Measurements from ENCODE around the gene S1PR5.

Gene S1PR5

DNA sequence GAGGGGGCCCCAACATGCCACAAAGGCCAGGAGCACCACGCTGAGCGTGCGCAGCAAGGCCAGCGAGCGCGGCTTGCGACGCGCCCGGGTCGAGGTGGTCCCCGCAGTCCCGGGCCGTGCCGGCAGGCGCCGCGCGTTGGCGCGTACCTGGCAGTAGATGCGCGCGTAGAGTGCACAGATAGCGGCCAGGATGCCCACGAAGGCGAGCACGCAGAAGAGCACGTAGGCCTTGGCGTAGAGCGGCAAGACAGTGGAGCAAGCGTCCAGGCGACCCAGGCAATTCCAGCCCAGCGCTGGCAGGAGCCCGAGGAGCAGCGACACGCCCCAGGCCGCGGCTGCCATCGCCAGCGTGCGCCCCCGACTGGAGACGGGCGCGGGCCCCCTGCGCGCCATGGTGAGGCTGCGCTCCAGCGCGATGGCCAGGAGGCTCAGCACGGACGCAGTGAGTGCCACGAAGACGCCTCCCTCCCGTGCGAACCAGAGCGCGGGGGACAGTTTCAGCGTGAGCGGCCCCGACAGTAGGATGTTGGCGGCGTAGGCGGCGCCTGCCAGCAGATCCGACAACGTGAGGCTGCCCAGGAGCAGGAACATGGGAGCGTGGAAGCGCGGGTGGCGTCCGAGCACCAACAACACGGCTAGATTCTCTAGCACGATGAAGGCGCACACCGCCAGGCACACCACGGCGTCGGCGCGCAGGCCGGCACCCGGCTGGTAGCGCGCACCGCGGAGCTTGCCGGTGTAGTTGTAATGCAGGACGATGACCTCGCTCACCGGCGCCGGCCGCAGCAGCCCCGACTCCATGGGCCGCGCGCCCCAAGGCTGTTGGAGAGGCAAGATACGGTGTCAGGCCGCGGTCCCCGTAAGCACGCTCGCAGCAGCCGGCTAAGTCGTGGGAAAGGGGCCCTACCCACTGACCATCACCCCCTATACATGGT lies 2.8 kb downstream of the S1PR5 start:
- peak; percentile 15 for DNase-seq (ENCODE audit: low read depth)

DNA sequence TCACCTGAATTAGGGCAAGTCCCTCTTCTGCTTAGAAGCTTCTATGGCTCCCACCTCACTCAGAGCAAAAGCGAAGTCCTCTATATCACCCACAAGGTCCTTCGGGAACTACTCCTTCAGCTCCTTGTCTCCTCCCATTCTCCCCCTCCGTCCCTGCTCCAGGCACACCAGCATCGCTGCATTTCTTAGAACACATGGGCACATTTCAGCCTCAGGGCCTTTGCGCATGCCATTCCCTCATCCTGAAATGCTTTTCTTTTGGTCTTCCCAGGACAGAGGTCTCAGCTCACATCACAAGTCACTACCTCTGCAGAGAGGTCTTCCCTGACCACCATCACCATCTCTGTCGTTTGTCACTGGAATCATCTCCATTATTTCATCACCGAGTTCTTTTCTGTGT lies 4.0 kb downstream of the S1PR5 start:
- no peak for DNase-seq (ENCODE audit: low read depth)

DNA sequence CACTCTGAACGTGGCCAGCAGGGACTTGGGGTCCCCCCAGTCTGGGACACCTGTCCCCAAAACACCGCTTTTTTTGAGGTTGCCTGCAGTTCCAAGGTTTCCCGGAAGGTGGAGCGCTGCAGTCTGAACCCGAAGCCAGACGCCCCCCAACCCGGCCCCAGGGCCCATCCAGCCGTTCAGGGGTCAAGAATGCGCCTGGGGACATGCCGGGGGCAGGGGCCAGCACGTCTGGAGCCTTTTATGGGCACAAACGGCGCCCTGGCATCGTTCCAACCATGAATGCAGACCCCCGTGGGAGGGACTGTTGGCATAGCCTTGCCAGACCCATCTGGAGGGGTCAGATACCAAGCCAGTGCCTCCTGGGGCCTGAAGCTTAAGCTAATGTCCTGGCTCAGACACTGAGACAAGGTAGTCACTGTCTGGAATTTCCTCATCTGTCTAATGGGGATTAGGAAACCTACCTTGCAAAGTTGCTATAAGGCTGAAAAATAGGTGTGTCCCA lies 6.9 kb downstream of the S1PR5 start:
- peak; percentile 18 for DNase-seq (ENCODE audit: low read depth)

DNA sequence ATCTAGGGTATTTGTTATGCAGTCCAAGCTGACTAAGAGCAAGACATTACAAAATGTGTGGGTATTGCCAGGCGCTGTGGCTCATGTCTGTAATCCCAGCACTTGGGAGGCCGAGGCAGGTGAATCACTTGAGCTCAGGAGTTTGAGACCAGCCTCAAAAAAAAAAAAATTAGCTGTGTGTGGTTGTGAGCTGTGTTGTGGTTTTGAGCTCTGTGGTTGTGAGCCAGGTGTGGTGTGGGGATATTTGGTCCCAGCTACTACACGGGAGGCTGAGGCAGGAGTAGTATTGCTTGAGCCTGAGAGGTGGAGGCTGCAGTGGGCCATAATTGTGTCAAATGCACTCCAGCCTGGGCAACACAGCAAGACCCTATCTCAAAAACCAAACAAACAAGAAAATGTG lies 8.5 kb downstream of the S1PR5 start:
- DNase-seq (ENCODE audit: low read depth) = no peak

DNA sequence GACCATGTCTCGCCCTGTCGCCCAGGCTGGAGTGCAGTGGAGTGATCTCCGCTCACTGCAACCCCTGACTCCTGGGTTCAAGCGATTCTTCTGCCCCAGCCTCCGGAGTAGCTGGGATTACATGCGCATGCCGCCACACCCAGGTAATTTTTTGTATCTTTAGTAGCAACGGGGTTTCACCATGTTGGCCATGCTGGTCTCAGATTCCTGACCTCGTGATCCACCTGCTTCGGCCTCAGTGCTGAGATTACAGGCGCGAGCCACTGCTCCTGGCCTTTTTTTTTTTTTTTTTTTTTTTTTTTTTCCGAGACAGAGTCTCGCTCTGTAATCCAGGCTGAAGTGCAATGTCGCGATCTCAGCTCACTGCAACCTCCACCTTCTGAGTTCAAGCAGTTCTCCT lies 9.2 kb downstream of the S1PR5 start:
- DNase-seq (ENCODE audit: low read depth) = no peak

- DNase-seq (ENCODE audit: low read depth) = peak; percentile 59
Observed at GRCh38 chr19:10505583-10506229, 11.5 kb downstream of the S1PR5 start.

DNA sequence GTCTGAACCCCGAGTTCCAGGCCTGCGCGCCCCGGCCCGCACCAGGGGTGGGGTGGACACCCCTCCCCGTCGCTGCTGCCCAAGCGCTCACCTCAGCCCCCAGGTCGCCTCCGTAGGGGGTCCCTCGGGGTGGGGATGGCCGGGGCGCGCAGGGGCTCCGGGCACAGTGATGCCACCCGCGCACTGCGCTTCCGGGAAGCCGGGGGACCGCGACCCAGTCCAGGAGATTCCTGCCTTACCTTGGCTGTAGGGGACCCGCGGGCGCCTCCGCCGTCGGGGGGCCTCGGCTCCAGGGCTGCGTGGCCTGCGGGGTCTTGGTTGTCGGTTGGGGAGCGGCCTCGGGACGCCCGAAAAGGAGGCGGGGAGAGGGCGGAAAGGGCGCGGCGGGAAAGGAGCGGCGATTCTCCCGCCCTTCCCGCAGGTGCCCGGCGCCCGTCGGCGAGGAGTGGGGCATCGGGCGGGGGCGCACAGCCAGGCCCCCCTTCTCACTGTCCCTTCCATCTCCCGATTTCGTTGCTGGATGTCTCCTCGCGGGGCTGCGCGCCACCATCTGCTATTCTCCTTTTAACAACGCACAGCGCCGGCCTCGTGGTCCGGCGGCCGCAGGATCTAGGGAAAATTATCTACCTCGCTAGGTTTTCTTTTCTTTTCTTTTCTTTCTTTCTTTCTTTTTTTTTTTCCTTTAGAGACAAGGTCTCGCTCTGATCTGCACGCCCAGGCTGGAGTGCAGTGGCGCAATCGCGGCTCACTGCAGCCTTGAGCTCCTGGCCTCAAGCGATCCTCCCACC lies 14.1 kb downstream of the S1PR5 start, which contains the start of gene KEAP1:
TSS of gene KEAP1 (minus strand) at position 355 of the 788 bp plus-strand sequence. CDS start 3,323 bp downstream, outside the sequence.
- peak; percentile 29 for DNase-seq (ENCODE audit: low read depth)

- peak; percentile 91 for DNase-seq (ENCODE audit: low read depth)
Observed at GRCh38 chr19:10502524-10503001, 14.7 kb downstream of the S1PR5 start.

DNA sequence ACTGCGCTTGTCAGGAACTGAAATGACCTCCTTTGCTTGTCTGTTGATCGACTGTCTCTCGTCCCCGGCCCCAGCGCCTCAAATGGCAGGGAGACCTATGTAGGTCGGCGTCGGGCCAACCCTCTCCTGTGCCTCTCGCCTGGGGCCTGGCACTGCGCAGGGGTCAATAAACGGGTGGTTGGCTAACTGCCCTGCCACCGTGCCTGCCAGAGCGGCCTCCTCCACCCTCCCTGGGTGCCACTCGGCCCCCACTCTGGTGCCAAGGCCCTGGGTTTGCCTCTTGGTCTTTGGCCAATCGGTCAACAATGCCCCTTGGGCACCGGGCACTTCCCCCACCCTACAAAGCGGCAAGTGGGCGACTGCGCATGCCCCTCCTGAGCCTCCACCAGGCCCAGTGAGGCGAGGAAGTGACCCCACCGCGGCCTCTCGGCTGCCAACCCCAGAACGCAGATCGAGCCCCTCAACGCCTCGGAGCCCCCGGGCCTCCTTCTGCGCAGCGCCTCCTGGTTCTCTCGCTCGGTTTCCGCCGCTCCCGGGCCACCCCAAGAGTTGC lies 15.2 kb downstream of the S1PR5 start:
- peak; percentile 67 for DNase-seq (ENCODE audit: low read depth)

DNA sequence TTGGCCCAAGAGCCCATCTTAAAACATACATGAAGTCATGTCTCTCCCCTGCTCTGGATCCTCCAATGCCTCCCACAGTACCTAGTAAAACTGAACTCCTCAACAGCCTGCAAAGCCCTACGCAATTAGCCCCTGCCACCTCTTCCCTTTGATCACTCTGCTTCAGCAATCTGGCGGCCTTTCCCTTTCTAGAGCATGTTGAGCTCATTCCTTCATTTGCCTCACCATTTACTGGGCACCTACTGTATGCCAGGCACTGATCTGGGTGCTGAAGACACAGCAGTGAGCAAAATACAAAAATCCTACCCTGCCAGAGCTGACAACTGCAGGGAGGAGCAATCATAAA lies 17.0 kb downstream of the S1PR5 start:
- DNase-seq (ENCODE audit: low read depth) = no peak

DNA sequence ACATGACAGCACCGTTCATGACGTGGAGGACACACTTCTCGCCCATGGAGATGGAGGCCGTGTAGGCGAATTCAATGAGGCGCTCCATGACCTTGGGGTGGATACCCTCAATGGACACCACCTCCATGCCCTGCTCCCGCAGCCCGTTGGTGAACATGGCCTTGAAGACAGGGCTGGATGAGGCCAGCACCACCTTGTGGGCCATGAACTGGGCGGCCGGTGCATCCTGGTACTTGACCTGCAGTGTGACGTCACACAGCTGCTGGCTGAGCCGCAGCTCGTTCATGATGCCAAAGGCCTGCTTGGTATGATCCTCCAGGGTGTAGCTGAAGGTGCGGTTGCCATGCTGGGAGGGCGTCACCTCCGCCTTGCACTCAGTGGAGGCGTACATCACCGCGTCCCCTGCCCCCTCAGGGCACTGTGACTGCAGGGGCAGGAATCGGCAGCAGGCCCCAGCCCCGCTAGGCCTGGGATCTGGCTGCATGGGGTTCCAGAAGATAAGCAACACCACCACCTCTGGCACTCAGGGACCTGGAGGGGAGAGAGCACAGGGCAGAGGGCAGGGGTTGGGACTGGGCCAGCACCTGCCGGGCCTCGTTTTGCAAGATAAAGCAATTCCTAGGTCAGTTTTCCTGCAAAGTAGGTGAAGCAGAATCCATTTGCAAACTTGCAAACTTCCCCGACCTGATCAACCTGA lies 17.5 kb downstream of the S1PR5 start:
- DNase-seq (ENCODE audit: low read depth) = no peak

GRCh38 chr19:10497371-10497770 lies 19.9 kb downstream of the S1PR5 start:
- DNase-seq (ENCODE audit: low read depth) = no peak

DNA sequence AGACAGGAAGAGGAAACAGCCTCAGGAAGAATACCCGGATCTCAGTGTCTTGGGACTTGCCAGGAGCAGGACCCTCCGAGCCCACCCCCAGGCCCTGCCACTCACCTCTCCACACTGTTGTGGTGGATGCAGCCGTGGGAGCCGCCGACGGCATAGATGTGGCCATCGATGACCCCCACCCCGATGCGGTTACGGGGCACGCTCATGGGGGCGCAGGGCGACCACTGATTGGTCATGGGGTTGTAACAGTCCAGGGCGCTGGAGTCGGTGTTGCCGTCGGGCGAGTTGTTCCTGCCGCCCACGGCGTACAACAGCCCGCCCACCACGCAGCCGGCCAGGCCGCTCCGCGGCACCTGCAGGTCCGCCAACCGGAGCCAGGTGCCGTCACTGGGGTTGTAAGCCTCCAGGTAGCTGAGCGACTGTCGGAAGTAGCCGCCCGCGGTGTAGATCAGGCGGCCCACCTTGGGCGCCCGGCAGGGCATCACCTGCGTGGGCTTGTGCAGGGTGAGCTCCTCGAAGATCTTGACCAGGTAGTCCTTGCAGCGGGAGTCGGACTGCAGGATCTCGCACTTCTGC lies 25.7 kb downstream of the S1PR5 start:
- no peak for DNase-seq (ENCODE audit: low read depth)

- DNase-seq (ENCODE audit: low read depth) = no peak
Observed at GRCh38 chr19:10486551-10486950, 30.7 kb downstream of the S1PR5 start.

- peak; percentile 93 for DNase-seq (ENCODE audit: low read depth)
Observed at GRCh38 chr19:10478903-10479384, 38.3 kb downstream of the S1PR5 start.

- DNase-seq (ENCODE audit: low read depth) = peak; percentile 60
Observed at GRCh38 chr19:10478476-10478875, 38.8 kb downstream of the S1PR5 start.

DNA sequence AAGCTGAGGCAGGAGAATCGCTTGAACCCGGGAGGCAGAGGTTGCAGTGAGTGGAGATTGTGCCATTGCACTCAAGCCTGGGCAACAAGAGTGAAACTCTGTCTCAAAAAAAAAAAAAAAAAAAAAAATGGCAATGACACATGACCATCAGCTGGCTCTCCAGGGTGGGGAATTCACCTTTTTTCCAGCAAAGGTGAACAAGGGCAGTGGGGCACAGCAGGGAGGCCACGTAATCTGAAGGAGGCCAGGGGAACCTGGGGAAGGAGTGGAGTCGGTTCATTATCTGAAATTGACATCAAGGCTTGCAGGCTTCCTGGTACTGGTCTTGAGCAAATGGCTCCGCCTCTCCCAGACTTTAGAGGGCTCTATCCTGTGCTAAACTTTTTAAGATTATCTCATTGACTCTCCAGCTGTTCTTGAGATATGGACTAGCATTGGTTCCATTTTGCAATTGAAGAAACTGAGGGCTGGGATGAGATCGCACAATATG lies 42.2 kb downstream of the S1PR5 start:
- DNase-seq (ENCODE audit: low read depth) = no peak

DNA sequence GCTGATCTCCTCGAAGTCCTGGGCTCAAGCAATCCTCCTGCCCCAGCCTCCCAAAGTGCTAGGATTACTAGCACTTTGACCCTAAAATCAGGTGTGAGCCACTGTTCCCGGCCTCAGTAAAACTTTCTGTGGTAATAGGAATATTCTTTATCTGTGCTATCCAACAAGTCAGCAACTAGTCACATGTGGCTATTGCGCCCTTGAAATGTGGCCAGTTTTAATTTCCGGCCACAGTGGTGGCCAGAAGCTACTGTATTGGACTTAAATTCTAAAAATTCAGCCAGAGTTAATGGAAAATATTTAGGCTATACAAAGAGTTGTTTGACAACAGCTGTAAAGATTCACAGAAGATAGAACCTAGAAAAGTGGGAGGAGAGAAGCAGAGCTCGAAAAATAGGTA lies 44.1 kb downstream of the S1PR5 start:
- DNase-seq (ENCODE audit: low read depth) = peak; percentile 6

- DNase-seq (ENCODE audit: low read depth) = peak; percentile 58
Observed at GRCh38 chr19:10471909-10472308, 45.3 kb downstream of the S1PR5 start.

- no peak for DNase-seq (ENCODE audit: low read depth)
Observed at GRCh38 chr19:10468133-10468532, 49.1 kb downstream of the S1PR5 start.

Measured in EH (cell line).